Activated T-helper 17 cell treated with anti-CD3 and anti-CD28 coated beads, Interleukin-2, amount 50 U/mL, for 72 hours (primary cell): ENCODE results near the gene CAMK2D. TPM values are rescaled to one million over a fixed set of nuclear protein-coding genes. Genes with fewer than 3 reads are reported as not detected.
"Not testable (repeated sequence)": the region's sequence is repeated elsewhere in the genome, so short reads cannot be mapped to it uniquely, and the experiment has no call there.

Source experiments
- ATAC-seq: fragments of 150-1000 bp; cut with Tn5 transposase; replicated peaks from 2 replicates; pipeline ENCODE4 v1.10.0; 2021; ENCODE audit warnings: mild to moderate bottlenecking, moderate library complexity
- H3K27ac Mint-ChIP-seq: one replicate; pipeline ENCODE4 v1.8.0; 2022; ENCODE audit warnings: mixed read lengths
- H3K27me3 Mint-ChIP-seq: one replicate; pipeline ENCODE4 v1.8.0; 2022; ENCODE audit warnings: mixed read lengths
- H3K36me3 Mint-ChIP-seq: one replicate; pipeline ENCODE4 v1.8.0; 2022; ENCODE audit warnings: low read depth, mild to moderate bottlenecking, mixed read lengths
- H3K4me1 Mint-ChIP-seq: one replicate; pipeline ENCODE4 v1.8.0; 2022; ENCODE audit warnings: mixed read lengths
- H3K4me3 Mint-ChIP-seq: one replicate; pipeline ENCODE4 v1.8.0; 2022; ENCODE audit warnings: mild to moderate bottlenecking, mixed read lengths
- H3K9me3 Mint-ChIP-seq: one replicate; pipeline ENCODE4 v1.8.0; 2022; ENCODE audit warnings: mixed read lengths
- total RNA-seq, 2 donors: library from RNA; stranded (reverse); gene quantifications; one replicate each; pipeline ENCODE4 v1.2.3, GENCODE V29; 2022

CAMK2D gene
- 10 to 100 TPM; 41.5 to 42.4 TPM for total RNA-seq

- Mint-ChIP-seq H3K4me3 (peak within 1 kb of the TSS; percentile 96), H3K27me3 (no peaks in the 10 kb centered on the region), H3K36me3 (peaks cover 50% of the 10 kb centered on the region), H3K4me1 (peaks cover 28% of the 10 kb centered on the region), H3K9me3 (no peaks in the 10 kb centered on the region), H3K27ac (peak within 1 kb of the TSS; percentile 93)
- peak; percentile 51 for ATAC-seq
Observed at GRCh38 chr4:113761620-113762185, at the start of gene CAMK2D. Gene CAMK2D, minus strand, starts transcription at chr4:113761738. Its CDS starts 670 bp downstream, at chr4:113761068.

- no peak overlapping the region for H3K27ac Mint-ChIP-seq
- ATAC-seq: no peak
- no peaks in the 10 kb centered on the region for H3K9me3 Mint-ChIP-seq
- no peaks in the 10 kb centered on the region for H3K36me3 Mint-ChIP-seq
- H3K4me1 Mint-ChIP-seq: peaks cover 3% of the 10 kb centered on the region
- H3K27me3 Mint-ChIP-seq: no peaks in the 10 kb centered on the region
- H3K4me3 Mint-ChIP-seq: no peak overlapping the region
Observed at GRCh38 chr4:113810906-113811305, 49.4 kb upstream of the CAMK2D start.

GRCh38 chr4:113809311-113809710 is 47.8 kb upstream of the CAMK2D start:
- Mint-ChIP-seq H3K36me3 (no peaks in the 10 kb centered on the region), H3K4me3 (no peak overlapping the region), H3K27me3 (no peaks in the 10 kb centered on the region), H3K9me3 (no peaks in the 10 kb centered on the region), H3K27ac (no peak overlapping the region), H3K4me1 (peaks cover 3% of the 10 kb centered on the region)
- peak; percentile 34 for ATAC-seq

- Mint-ChIP-seq H3K4me3 (no peak overlapping the region), H3K27ac (no peak overlapping the region), H3K36me3 (no peaks in the 10 kb centered on the region), H3K9me3 (no peaks in the 10 kb centered on the region), H3K27me3 (no peaks in the 10 kb centered on the region), H3K4me1 (peaks cover 3% of the 10 kb centered on the region)
- no peak for ATAC-seq
Observed at GRCh38 chr4:113806850-113807249, 45.3 kb upstream of the CAMK2D start.

GRCh38 chr4:113801882-113802281 is 40.3 kb upstream of the CAMK2D start:
- no peaks in the 10 kb centered on the region for H3K9me3 Mint-ChIP-seq
- no peaks in the 10 kb centered on the region for H3K27me3 Mint-ChIP-seq
- ATAC-seq: no peak
- no peak overlapping the region for H3K4me3 Mint-ChIP-seq
- no peak overlapping the region for H3K27ac Mint-ChIP-seq
- no peaks in the 10 kb centered on the region for H3K4me1 Mint-ChIP-seq
- H3K36me3 Mint-ChIP-seq: no peaks in the 10 kb centered on the region

GRCh38 chr4:113796381-113796780 is 34.8 kb upstream of the CAMK2D start:
- ATAC-seq, H3K36me3 Mint-ChIP-seq, H3K4me3 Mint-ChIP-seq, H3K4me1 Mint-ChIP-seq, H3K27me3 Mint-ChIP-seq, H3K27ac Mint-ChIP-seq: not testable (repeated sequence)
- H3K9me3 Mint-ChIP-seq: peaks cover 11% of the 10 kb centered on the region

- H3K36me3 Mint-ChIP-seq: no peaks in the 10 kb centered on the region
- ATAC-seq: no peak
- peaks cover 3% of the 10 kb centered on the region for H3K27me3 Mint-ChIP-seq
- H3K4me1 Mint-ChIP-seq: no peaks in the 10 kb centered on the region
- H3K9me3 Mint-ChIP-seq: peaks cover 15% of the 10 kb centered on the region
- no peak overlapping the region for H3K4me3 Mint-ChIP-seq
- H3K27ac Mint-ChIP-seq: no peak overlapping the region
Observed at GRCh38 chr4:113790478-113790877, 28.9 kb upstream of the CAMK2D start.

- H3K27me3 Mint-ChIP-seq: peaks cover 3% of the 10 kb centered on the region
- no peaks in the 10 kb centered on the region for H3K4me1 Mint-ChIP-seq
- H3K36me3 Mint-ChIP-seq: no peaks in the 10 kb centered on the region
Observed at GRCh38 chr4:113788888-113789287, 27.4 kb upstream of the CAMK2D start.

GRCh38 chr4:113785781-113786180 is 24.2 kb upstream of the CAMK2D start:
- H3K27me3 Mint-ChIP-seq: peaks cover 5% of the 10 kb centered on the region

More at GRCh38 chr4:113788888-113789287, 27.4 kb upstream of the CAMK2D start:
- H3K9me3 Mint-ChIP-seq: peaks cover 12% of the 10 kb centered on the region
- no peak overlapping the region for H3K27ac Mint-ChIP-seq
- ATAC-seq: no peak
- H3K4me3 Mint-ChIP-seq: no peak overlapping the region

GRCh38 chr4:113784497-113785250 is 23.1 kb upstream of the CAMK2D start:
- ATAC-seq: peak; percentile 86
- H3K27ac Mint-ChIP-seq: no peak overlapping the region
- H3K9me3 Mint-ChIP-seq: peaks cover 5% of the 10 kb centered on the region
- H3K27me3 Mint-ChIP-seq: peaks cover 5% of the 10 kb centered on the region
- H3K4me3 Mint-ChIP-seq: no peak overlapping the region
- H3K36me3 Mint-ChIP-seq: no peaks in the 10 kb centered on the region
- H3K4me1 Mint-ChIP-seq: peaks cover 6% of the 10 kb centered on the region

More at GRCh38 chr4:113785781-113786180, 24.2 kb upstream of the CAMK2D start:
- Mint-ChIP-seq H3K4me3 (no peak overlapping the region), H3K9me3 (peaks cover 5% of the 10 kb centered on the region), H3K27ac (no peak overlapping the region), H3K36me3 (no peaks in the 10 kb centered on the region), H3K4me1 (peaks cover 6% of the 10 kb centered on the region)
- ATAC-seq: no peak

GRCh38 chr4:113783701-113784100 is 22.2 kb upstream of the CAMK2D start:
- Mint-ChIP-seq H3K27me3 (peaks cover 5% of the 10 kb centered on the region), H3K4me3 (no peak overlapping the region), H3K4me1 (peaks cover 6% of the 10 kb centered on the region), H3K27ac (peak overlapping the region; percentile 0), H3K36me3 (no peaks in the 10 kb centered on the region), H3K9me3 (peaks cover 5% of the 10 kb centered on the region)
- ATAC-seq: no peak

GRCh38 chr4:113783289-113783688 is 21.8 kb upstream of the CAMK2D start:
- Mint-ChIP-seq H3K27me3 (peaks cover 5% of the 10 kb centered on the region), H3K27ac (peak overlapping the region; percentile 0), H3K4me1 (peaks cover 6% of the 10 kb centered on the region), H3K36me3 (no peaks in the 10 kb centered on the region), H3K9me3 (peaks cover 5% of the 10 kb centered on the region), H3K4me3 (no peak overlapping the region)
- ATAC-seq: peak; percentile 7

GRCh38 chr4:113781439-113782040 is 20.0 kb upstream of the CAMK2D start:
- no peak overlapping the region for H3K4me3 Mint-ChIP-seq

GRCh38 chr4:113776679-113777078 is 15.1 kb upstream of the CAMK2D start:
- no peaks in the 10 kb centered on the region for H3K27me3 Mint-ChIP-seq
- H3K4me3 Mint-ChIP-seq: no peak overlapping the region
- H3K27ac Mint-ChIP-seq: no peak overlapping the region
- no peaks in the 10 kb centered on the region for H3K9me3 Mint-ChIP-seq
- H3K36me3 Mint-ChIP-seq: no peaks in the 10 kb centered on the region
- no peaks in the 10 kb centered on the region for H3K4me1 Mint-ChIP-seq
- ATAC-seq: no peak

More at GRCh38 chr4:113781439-113782040, 20.0 kb upstream of the CAMK2D start:
- H3K27me3 Mint-ChIP-seq: peaks cover 5% of the 10 kb centered on the region
- peaks cover 6% of the 10 kb centered on the region for H3K4me1 Mint-ChIP-seq
- H3K36me3 Mint-ChIP-seq: no peaks in the 10 kb centered on the region
- no peak for ATAC-seq
- H3K27ac Mint-ChIP-seq: no peak overlapping the region
- H3K9me3 Mint-ChIP-seq: peaks cover 5% of the 10 kb centered on the region

- H3K27ac Mint-ChIP-seq: no peak overlapping the region
- no peak for ATAC-seq
- H3K4me3 Mint-ChIP-seq: no peak overlapping the region
- no peaks in the 10 kb centered on the region for H3K36me3 Mint-ChIP-seq
- H3K9me3 Mint-ChIP-seq: no peaks in the 10 kb centered on the region
- H3K4me1 Mint-ChIP-seq: no peaks in the 10 kb centered on the region
- no peaks in the 10 kb centered on the region for H3K27me3 Mint-ChIP-seq
Observed at GRCh38 chr4:113776016-113776415, 14.5 kb upstream of the CAMK2D start.
